ENCODE results near the gene CCDC150. TPM values are rescaled to one million over a fixed set of nuclear protein-coding genes. Genes with fewer than 3 reads are reported as not detected.

CCDC150 gene
- total and polyA plus RNA-seq, 2 of the 8 experiments (the other 6 are each of a cell fraction or from before 2014, with no cell fraction given) = 8.3 to 31.9 TPM

GRCh38 chr2:196598412-196598811, 41.1 kb upstream of the CCDC150 start:
- Histone ChIP-seq H3K56ac (replicated peaks; ENCODE audit: insufficient read length, low read depth, low read length) (no peak overlapping the region), H3K18ac (ENCODE audit: extremely low read depth, low read length) (no peak overlapping the region), H2BK120ac (replicated peaks; ENCODE audit: low read depth, low read length) (no peak overlapping the region), H2BK15ac (ENCODE audit: low read length) (no peak overlapping the region), H3K14ac (ENCODE audit: insufficient read length) (no peak overlapping the region), H3K4ac (replicated peaks; ENCODE audit: insufficient read length, low read depth, low read length) (no peak overlapping the region), H3K79me2 (ENCODE audit: control insufficient read depth in 1 of 2, insufficient read depth in 2 of 2, low read length in 2 of 2) (no peaks in the 10 kb centered on the region), H3K27ac (ENCODE audit: low read depth, low read length) (no peak overlapping the region), H3K4me1 (replicated peaks in 1 of 4; ENCODE audit: control insufficient read depth in 3 of 4, insufficient read depth in 4 of 4, low read length in 3 of 4) (peaks cover 0 to 3% (median 0%) of the 10 kb centered on the region in 4 experiments; a peak in 3 of 7 replicates), H4K8ac (ENCODE audit: extremely low read depth, insufficient read depth, low read length) (no peak overlapping the region), H4K5ac (ENCODE audit: insufficient read length, low read depth, low read length) (no peak overlapping the region), H3K23me2 (ENCODE audit: low read depth, low read length) (peaks cover 4% of the 10 kb centered on the region; the same call in 1 of the 2 replicates), H2BK12ac (ENCODE audit: low read depth, low read length) (no peak overlapping the region), H3K36me3 (ENCODE audit: control insufficient read depth in 2 of 4, insufficient read depth in 4 of 4, low read length in 3 of 4) (no peaks in the 10 kb centered on the region), H4K91ac (replicated peaks; ENCODE audit: insufficient read length, low read length) (no peak overlapping the region), H3K23ac (ENCODE audit: insufficient read length) (no peak overlapping the region), H2AK5ac (ENCODE audit: low read depth, low read length) (no peak overlapping the region), H3K27me3 (replicated peaks in 1 of 4; ENCODE audit: control insufficient read depth in 3 of 4, extremely low read depth in 1 of 4, insufficient read depth in 3 of 4, low read length in 3 of 4) (peaks cover 4 to 14% (median 13%) of the 10 kb centered on the region in 4 experiments), H3K4me2 (ENCODE audit: insufficient read depth in 1 of 2, low read depth in 2 of 2, low read length in 2 of 2) (no peak overlapping the region), H3K79me1 (ENCODE audit: low read depth, low read length) (no peaks in the 10 kb centered on the region), H2BK20ac (ENCODE audit: low read length) (no peak overlapping the region), H2AFZ (ENCODE audit: low read length) (no peak overlapping the region), H2BK5ac (ENCODE audit: low read depth, low read length) (no peak overlapping the region), H3K9ac (replicated peaks in 1 of 4; ENCODE audit: extremely low read depth in 1 of 4, low read depth in 3 of 4, low read length in 3 of 4) (no peak overlapping the region), H3K9me3 (ENCODE audit: insufficient read depth in 2 of 2, low read depth in 1 of 2, low read length in 1 of 2) (no peaks in the 10 kb centered on the region), H3K4me3 (ENCODE audit: extremely low read depth in 1 of 4, insufficient read depth in 2 of 4, low read depth in 3 of 4, low read length in 4 of 4) (no peak overlapping the region), H4K20me1 (replicated peaks in 1 of 2; ENCODE audit: control insufficient read depth in 1 of 2, insufficient read depth in 2 of 2, low read length in 2 of 2) (no peaks in the 10 kb centered on the region)
- ChIA-PET POLR2A (ENCODE audit: partially characterized antibody) (no interaction called here), CTCF (ENCODE audit: partially characterized antibody) (no interaction called here)
- no peak for FAIRE-seq
- 89% methylated on average over 5 of the region's 5 CpGs; no CpG with 5 or more reads in 1 of the 2 experiments for WGBS, 2 experiments (ENCODE audit: extremely low coverage in 1 of 2, insufficient coverage in 1 of 2, insufficient read length in 1 of 2, insufficient replicate concordance in 2 of 2, low coverage in 1 of 2, low lambda C conversion rate in 2 of 2, missing lambda C conversion rate in 1 of 2)
- DNase-seq (ENCODE audit: low read depth in 1 of 2, low spot score in 2 of 2) = no peak
- no peak for TF ChIP-seq YY1 (IDR thresholded peaks at IDR 0.05; ENCODE audit: low read depth, low read length)
